ENCODE data around the gene ZNF26.

ZNF26 gene

DNA sequence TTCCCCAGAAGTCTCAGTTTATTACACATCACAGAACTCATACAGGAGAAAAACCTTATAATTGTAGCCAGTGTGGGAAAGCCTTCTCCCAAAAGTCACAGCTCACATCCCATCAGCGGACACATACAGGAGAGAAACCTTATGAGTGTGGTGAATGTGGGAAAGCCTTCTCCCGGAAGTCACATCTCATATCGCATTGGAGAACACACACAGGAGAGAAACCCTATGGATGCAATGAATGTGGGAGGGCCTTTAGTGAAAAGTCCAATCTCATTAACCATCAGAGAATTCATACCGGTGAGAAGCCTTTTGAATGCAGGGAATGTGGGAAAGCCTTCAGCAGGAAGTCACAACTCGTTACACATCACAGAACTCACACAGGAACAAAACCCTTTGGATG, 71.3 kb downstream of the ZNF26 start:
- DNase-seq = peak; percentile 15
- in situ Hi-C loops (cut with MboI; ENCODE audit: low pct_unique_long_range_greater_than_20kb, low sequenced_read_pairs) = no loop called here

DNA sequence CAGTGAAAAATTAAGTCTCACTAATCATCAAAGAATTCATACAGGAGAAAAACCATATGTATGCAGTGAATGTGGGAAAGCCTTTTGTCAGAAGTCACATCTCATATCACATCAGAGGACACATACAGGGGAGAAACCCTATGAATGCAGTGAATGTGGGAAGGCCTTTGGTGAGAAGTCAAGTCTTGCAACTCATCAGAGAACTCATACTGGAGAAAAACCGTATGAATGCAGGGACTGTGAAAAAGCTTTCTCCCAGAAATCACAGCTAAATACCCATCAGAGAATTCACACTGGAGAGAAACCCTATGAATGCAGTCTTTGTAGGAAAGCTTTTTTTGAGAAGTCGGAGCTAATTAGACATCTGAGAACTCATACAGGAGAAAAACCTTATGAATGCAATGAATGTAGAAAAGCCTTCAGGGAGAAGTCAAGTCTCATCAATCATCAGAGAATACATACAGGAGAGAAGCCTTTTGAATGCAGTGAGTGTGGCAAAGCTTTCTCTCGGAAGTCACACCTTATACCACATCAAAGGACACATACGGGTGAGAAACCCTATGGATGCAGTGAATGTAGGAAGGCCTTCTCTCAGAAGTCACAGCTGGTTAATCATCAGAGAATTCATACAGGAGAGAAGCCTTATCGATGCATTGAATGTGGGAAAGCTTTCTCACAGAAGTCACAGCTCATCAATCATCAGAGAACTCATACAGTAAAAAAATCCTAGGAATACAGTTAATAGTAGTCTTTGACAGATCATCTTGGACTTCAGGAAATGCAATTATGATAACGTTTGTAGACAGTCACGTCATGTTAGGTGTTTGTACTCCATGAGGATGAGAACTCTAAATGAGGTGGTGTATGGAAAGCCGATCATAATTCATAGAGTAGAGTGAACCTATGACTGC, 72.3 kb downstream of the ZNF26 start:
- in situ Hi-C loops (cut with MboI; ENCODE audit: low pct_unique_long_range_greater_than_20kb, low sequenced_read_pairs) = no loop called here
- DNase-seq = peak; percentile 30

DNA sequence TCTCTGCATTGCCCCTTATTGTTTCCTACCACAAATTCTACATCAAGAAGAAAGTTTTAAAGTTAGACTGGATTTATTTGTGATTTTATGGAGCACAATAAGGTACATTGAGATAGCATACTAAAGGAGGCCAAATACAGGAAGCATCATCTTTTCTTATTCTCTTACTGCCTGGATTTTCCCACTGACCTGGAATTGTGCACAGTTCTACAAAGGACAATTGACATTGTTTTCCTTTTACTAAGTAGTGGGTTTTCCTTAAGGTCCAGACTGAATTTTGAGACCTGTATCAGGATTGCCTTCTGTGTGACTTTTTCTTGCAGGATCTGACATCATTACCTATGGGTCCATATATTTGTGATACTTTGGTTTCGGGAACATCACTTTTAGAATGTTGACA, 75.8 kb downstream of the ZNF26 start:
- no peak for DNase-seq
- in situ Hi-C loops (cut with MboI; ENCODE audit: low pct_unique_long_range_greater_than_20kb, low sequenced_read_pairs) = no loop called here

DNA sequence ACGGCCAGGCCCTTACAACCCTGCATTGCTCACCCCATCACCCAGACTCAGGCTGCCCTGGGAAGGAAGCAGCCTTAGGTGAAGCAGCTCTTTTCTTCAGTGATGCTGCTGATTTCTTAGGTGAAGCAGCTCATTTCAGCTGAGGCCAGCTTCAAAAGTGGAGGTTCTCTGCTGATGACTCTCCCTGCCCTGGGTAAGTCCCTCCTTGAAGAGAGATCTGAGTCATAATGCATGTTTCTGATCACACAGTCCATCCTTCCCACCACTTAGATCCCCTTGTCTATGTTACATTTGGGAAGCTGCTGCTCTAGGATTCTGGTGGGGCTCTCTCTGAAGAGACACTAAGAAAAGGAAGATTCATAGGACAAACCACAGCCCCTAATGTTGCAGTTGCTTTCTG, 77.4 kb downstream of the ZNF26 start:
- in situ Hi-C loops (cut with MboI; ENCODE audit: low pct_unique_long_range_greater_than_20kb, low sequenced_read_pairs) = no loop called here
- DNase-seq = no peak

DNA sequence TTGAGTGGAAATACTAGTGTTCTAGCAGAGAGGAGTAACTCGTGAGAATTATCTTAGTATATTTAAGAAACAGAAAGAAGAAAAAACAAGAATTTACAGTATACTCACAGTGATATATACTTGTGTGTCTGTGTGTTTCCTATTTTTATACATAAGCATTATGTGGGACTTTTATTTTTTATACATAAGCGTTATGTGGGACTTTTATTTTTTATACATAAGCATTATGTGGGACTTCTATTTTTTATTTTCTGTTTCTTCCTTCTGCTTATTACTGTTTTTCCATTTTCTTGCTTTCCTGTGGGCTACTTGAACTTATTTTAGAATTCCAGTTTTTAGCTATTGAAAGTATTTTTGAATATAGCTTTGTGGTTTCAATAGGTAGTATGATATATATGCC, 87.7 kb downstream of the ZNF26 start:
- in situ Hi-C loops (cut with MboI; ENCODE audit: low pct_unique_long_range_greater_than_20kb, low sequenced_read_pairs) = no loop called here
- DNase-seq = no peak
